Cardiac muscle cell (in vitro differentiated cells and primary cell): ENCODE results near the gene B4GALT5. TPM values are rescaled to one million over a fixed set of nuclear protein-coding genes. Genes with fewer than 3 reads are reported as not detected.
A peak's percentile ranks its signal among the peaks of the same experiment; 100 is the strongest.

Experiments
- DNase-seq, 2 donors: peaks; one replicate each; pipeline versions ENCODE4 v3.0.0 to v3.0.0-alpha.2; 2010 to 2017; ENCODE audit warnings: low read depth in 1 of 2, low spot score in 1 of 2
- H3K27ac ChIP-seq: fragments of 200-600 bp; sonication (generic); 2 replicates; pipeline ENCODE4 v1.5.1; 2016
- H3K27me3 ChIP-seq: fragments of 200-600 bp; sonication (generic); 2 replicates; pipeline ENCODE4 v1.6.0; 2016; ENCODE audit warnings: control low read depth
- H3K36me3 ChIP-seq: fragments of 200-600 bp; sonication (generic); 2 replicates; pipeline ENCODE4 v1.5.1; 2016; ENCODE audit warnings: control low read depth
- H3K4me1 ChIP-seq: fragments of 200-600 bp; sonication (generic); 2 replicates; pipeline ENCODE4 v1.8.1; 2017; ENCODE audit warnings: low read depth, mild to moderate bottlenecking, mixed run types
- H3K4me3 ChIP-seq: fragments of 200-600 bp; sonication (generic); 2 replicates; pipeline ENCODE4 v1.5.1; 2016; ENCODE audit warnings: mild to moderate bottlenecking
- H3K9me3 ChIP-seq: fragments of 200-600 bp; sonication (generic); 2 replicates; pipeline ENCODE4 v1.5.1; 2017; ENCODE audit warnings: low read depth, mild to moderate bottlenecking, control low read depth
- polyA plus RNA-seq: library from polyadenylated mRNA; unstranded; fragments of >200 nt; fragmentation: Nextera tagmentation; extraction: Ambion mirVana; gene quantifications from 2 replicates; pipeline ENCODE4 v1.2.1, GENCODE V29; 2016
- total RNA-seq: library from RNA; depleted of rRNA; stranded (reverse); fragments of >200 nt; gene quantifications from 2 replicates; pipeline ENCODE4 v1.2.3, GENCODE V29; 2016
- TF ChIP-seq, protein P1 (sequence below): IDR thresholded peaks from 2 replicates; pipeline ENCODE4 v1.5.1; 2012; ENCODE audit warnings: low read depth, mild to moderate bottlenecking, low read length

The B4GALT5 gene
- total and polyA plus RNA-seq, 2 experiments from 2014 or later, result 11.5 to 26.5 TPM

DNA sequence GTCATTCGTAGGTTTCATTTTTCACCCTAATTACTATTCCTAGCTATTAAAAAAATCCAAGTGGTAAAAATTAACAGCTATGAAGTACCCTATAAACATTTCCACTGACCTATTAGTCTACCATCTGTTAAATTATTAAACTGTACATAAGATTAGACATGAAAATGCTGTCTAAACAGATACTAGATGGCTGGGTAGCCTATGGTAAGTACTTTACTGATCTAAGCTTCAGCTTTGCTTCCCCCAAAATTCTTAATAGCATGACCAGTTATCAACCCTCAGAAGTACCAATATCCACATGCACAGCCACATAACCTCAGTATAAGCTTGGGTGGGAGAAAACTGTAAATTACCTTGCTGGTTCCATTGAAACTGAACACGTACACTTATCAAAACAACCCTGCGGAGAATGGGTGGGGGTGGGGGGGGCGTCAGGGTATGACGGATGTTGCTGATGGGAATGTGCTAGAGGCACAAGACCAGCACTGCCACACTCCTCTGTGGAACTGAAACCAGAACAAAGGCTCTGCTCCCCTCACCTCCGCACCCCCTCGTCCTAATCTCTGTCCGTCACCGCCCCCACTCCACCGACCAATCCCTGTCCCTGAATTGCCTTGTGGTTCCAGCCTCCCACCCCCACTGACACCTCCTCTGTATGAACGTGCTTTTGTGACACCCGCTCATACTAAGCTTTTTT, 45.3 kb downstream of the B4GALT5 start:
- TF ChIP-seq, protein P1, sequence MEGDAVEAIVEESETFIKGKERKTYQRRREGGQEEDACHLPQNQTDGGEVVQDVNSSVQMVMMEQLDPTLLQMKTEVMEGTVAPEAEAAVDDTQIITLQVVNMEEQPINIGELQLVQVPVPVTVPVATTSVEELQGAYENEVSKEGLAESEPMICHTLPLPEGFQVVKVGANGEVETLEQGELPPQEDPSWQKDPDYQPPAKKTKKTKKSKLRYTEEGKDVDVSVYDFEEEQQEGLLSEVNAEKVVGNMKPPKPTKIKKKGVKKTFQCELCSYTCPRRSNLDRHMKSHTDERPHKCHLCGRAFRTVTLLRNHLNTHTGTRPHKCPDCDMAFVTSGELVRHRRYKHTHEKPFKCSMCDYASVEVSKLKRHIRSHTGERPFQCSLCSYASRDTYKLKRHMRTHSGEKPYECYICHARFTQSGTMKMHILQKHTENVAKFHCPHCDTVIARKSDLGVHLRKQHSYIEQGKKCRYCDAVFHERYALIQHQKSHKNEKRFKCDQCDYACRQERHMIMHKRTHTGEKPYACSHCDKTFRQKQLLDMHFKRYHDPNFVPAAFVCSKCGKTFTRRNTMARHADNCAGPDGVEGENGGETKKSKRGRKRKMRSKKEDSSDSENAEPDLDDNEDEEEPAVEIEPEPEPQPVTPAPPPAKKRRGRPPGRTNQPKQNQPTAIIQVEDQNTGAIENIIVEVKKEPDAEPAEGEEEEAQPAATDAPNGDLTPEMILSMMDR, result no peak
- H3K36me3 ChIP-seq, result no peaks in the 10 kb centered on the region
- H3K4me3 ChIP-seq, result no peak overlapping the region
- H3K27me3 ChIP-seq, result no peaks in the 10 kb centered on the region
- peaks cover 17% of the 10 kb centered on the region for H3K4me1 ChIP-seq
- H3K9me3 ChIP-seq, result no peaks in the 10 kb centered on the region
- no peak for DNase-seq
- no peak overlapping the region for H3K27ac ChIP-seq

DNA sequence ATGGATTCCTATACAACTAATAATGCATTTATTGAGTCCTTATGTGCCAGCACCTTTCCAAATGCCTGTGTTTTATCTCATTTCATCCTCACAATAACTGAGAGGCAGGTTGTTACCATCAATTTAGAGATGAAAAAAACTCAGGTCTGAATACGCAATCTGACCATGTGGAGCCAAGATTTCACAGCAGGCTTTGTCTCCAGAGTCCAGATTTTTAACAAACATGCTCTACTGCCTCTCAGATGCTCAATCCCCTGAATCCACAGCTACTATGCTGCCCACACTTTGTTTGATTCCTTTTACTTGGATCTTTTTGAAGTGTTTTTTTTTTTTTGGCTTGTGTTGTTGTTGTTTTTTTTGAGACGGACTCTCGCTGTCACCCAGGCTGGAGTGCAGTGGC, 46.8 kb downstream of the B4GALT5 start:
- TF ChIP-seq, protein P1, result no peak
- DNase-seq, result no peak
- peak overlapping the region; percentile 48 for H3K27ac ChIP-seq
- no peaks in the 10 kb centered on the region for H3K36me3 ChIP-seq
- H3K27me3 ChIP-seq, result no peaks in the 10 kb centered on the region
- no peaks in the 10 kb centered on the region for H3K9me3 ChIP-seq
- H3K4me3 ChIP-seq, result no peak overlapping the region
- H3K4me1 ChIP-seq, result peaks cover 9% of the 10 kb centered on the region

DNA sequence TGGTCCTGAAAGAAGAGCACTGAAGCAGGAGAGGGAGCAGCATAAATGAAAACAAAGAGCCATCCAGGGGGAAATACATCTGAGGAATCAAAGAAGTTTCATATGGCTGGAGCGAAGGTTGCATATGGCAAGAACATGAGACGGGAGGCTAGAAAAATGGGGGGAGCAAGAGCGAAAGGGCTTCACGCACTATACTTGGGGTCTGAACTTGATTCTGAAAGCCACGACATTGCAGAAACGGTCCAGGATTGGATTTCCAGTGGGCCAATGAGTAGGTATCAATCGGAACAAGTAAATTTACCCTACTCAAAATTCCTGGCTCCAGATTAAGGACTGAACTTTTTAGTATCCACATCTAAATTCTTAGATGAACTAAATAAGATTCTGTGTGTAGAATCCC, 47.9 kb downstream of the B4GALT5 start:
- Histone ChIP-seq H3K36me3 (no peaks in the 10 kb centered on the region), H3K4me3 (no peak overlapping the region), H3K9me3 (no peaks in the 10 kb centered on the region), H3K27me3 (no peaks in the 10 kb centered on the region), H3K27ac (no peak overlapping the region), H3K4me1 (peaks cover 5% of the 10 kb centered on the region)
- DNase-seq, result no peak
- TF ChIP-seq, protein P1, result no peak

DNA sequence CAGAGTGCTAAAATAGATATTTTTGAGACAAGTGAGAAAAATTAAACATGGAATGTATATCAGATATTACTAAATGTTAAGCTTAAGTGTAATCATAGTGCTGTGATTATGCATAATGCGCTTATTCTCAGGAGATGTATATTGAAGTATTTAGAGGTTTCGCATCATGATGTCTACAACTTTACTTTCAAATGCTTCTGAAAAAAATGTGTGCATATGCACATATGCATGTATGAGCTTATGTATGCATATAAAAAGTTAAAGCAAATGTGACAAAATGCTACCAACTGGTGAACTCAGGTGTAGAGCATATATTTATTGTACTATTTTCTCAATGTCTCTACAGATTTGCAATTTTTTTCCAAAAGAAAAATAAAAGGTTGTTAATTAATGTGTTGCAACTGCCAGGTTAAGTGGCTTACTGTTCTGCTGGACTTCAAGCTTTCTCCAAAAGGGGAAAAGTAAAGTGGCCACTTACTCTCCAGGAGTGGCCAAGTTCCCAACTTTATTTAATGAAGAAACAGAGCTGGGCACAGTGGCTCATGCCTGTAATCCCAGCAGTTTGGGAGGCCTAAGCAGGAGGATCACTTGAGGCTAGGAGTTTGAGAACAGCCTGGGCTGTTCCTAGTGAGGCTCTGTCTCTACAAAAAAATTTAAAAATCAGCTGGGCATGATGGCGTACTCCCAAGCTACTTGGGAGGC, 48.9 kb downstream of the B4GALT5 start:
- TF ChIP-seq, protein P1, result no peak
- Histone ChIP-seq H3K27ac (no peak overlapping the region), H3K9me3 (no peaks in the 10 kb centered on the region), H3K36me3 (no peaks in the 10 kb centered on the region), H3K4me1 (peaks cover 5% of the 10 kb centered on the region), H3K27me3 (no peaks in the 10 kb centered on the region), H3K4me3 (no peak overlapping the region)
- DNase-seq, result no peak

DNA sequence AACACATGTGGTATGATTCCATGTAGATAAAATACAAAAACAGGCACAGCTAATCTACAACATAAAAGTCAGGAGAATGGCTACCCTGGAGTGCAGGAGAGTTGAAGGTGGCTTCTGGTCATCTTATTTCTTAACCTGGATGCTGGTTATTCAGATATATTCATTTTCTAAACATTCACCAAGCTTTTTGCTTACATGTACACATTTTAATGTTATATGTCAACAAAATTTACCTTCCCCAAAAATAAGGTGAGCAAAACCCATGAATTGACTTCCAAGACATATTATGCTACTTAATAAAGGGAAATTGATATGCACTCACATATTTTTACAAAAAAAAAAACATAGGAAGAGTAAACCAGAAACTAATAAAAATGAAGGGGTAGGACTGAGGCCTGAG, 50.6 kb downstream of the B4GALT5 start:
- TF ChIP-seq, protein P1, result no peak
- Histone ChIP-seq H3K27me3 (no peaks in the 10 kb centered on the region), H3K4me1 (peaks cover 19% of the 10 kb centered on the region), H3K9me3 (no peaks in the 10 kb centered on the region), H3K27ac (no peak overlapping the region), H3K36me3 (no peaks in the 10 kb centered on the region), H3K4me3 (no peak overlapping the region)
- DNase-seq, result no peak
